Activated T-cell treated with anti-CD3 and anti-CD28 coated beads, Interleukin-2, amount 50 U/mL, for 1 hour (primary cell): ENCODE data around the gene KIRREL1.

Source experiments
- DNase-seq: peaks from one replicate; pipeline ENCODE4 v3.0.0-alpha.2; 2020

KIRREL1 gene

DNA sequence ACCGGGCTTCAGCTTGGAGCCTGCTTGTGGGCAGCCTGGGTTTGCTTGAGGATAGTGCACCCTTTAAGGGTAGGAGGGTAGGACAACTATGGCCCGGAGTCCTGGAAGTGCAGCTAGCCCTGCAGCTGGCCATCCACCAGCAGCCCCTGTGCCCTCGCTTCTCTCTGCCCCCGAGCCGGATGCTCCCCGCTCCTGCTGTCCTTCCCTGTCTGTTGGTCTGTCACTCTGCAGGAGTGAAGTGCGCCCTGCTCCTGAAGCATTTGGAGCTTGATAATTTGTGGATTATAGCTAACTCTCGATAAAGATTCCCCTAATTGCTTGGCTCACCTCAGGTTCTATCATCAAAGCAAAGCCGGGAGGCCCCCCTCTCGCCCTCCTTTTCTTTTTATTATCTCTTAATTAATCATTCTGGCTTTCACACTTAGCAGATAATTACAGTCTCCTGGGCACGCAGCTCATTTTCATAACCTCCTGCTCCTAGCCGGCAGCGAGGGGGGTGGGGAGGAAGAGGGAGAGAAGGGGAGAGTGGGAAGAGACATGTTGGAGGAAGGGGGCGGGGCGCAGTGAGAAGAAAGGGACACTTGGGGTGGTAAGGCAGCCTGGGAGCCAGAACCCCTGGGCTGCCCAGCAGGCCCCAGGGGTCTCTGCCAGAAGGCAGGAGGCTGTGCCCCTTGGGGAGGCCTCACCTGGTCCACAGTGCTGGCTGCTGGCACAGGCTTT, 14.4 kb downstream of the KIRREL1 start:
- no peak for DNase-seq

DNA sequence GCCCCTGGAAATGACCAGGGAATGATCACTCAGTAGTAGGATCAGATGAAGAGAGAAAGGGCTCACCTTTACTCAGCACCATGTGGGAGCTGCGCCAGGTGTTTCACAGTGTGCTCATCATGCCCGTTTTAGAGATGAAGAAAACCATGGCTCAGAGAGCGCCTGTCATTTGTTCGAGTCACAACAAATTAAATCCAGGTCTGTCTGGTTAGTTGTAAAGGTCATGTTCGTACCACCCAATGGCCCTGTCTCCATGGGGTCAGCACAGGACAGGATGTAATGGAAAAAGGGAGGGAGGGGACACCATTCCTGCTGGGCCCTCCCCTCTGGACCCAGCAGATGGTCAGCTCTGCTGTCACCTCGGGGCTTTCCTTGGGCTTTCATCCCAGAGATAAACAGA, 15.2 kb downstream of the KIRREL1 start:
- DNase-seq: no peak

DNA sequence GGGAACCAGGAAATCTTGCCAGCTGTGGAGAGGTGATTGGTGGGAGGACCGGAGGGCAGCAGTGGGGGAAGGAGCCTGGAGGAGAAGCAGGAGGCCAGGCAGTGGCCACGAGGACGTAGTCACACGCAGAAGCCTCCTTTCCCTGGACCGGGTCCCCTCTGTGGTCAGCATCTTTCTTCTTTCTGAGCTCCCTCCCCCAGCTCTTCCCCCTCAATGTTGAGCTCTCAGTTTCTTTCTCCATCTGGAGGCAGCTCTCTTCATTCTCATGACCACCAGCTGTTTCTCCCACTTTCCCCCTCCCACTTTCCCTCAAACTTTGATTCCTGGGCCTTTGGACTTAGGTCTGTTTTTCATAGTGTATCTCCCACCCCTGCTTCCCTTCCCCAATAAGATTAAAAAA, 18.3 kb downstream of the KIRREL1 start:
- DNase-seq: no peak

DNA sequence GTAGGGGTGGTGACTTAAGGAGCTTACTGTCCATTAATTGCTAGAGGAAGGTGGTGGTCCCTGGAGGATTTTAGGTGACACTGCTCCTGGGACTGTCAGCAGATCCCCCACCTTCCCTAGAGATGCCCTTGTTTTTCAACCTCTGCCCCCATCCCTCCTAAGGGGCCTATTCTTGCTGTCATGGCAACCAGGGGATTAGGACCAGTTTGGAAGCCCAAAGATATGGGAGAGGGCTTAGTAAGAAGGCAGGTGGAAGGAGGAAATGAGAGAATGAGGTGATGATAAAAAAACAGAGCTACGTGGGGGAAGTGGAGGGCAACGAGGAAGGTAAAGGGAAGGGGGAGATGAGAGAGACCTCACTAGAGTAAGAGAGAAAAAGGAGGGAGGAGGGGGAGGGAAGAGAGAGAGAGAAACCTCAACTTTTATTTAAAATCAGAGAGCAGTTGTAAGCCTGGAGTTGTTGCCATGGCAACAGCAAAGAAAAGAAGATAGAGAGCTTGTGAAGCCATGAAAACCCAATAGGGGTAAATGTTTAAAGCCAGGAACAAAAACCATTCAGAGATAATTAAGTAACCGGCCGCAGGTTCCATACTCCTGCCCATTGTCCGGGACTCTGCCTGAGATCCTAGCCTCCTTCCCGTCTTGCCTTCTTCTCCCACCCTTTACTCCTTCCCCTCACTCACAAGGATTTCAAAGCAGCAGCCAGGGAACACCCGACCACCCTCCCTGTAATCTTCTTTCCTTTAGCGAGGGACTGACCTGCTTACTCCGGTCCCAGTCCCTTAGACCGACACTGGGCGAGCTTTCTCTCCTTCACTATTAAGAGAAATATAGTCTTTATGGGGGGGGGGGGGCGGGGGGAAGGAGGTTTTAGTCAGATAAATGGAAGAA, 20.6 kb downstream of the KIRREL1 start:
- DNase-seq: no peak

DNA sequence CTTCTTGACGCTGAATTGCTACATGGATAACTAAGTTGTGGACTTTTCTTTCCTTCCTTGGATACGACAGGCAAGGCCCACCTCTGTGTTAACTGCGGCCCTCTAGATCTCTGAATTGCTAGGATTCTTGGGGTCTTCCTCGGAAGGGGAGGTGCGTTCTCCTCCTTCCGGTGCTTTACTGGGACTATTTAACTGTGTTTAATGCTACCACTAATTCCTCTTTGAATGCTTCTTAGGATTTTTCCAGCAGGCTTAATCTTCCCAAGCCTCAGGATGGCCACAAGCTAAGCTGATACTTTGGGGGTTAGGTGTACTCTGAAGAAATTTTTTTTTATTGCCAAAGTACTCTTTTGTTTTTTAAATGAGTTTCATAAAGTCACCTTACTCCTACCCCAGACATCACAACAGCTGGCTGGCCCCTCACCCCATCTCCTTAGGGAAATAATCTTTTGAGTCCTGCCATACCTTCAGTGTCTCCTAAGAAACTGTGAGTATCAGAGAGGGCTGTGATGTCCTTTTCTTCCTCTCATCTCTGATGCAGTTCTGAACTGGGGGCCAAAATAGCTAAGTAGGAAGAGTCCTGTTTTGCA, 21.4 kb downstream of the KIRREL1 start:
- DNase-seq: no peak

- no peak for DNase-seq
Observed at GRCh38 chr1:158016651-158017335, 23.3 kb downstream of the KIRREL1 start.

- DNase-seq: no peak
Observed at GRCh38 chr1:158017800-158018595, 24.6 kb downstream of the KIRREL1 start.

DNA sequence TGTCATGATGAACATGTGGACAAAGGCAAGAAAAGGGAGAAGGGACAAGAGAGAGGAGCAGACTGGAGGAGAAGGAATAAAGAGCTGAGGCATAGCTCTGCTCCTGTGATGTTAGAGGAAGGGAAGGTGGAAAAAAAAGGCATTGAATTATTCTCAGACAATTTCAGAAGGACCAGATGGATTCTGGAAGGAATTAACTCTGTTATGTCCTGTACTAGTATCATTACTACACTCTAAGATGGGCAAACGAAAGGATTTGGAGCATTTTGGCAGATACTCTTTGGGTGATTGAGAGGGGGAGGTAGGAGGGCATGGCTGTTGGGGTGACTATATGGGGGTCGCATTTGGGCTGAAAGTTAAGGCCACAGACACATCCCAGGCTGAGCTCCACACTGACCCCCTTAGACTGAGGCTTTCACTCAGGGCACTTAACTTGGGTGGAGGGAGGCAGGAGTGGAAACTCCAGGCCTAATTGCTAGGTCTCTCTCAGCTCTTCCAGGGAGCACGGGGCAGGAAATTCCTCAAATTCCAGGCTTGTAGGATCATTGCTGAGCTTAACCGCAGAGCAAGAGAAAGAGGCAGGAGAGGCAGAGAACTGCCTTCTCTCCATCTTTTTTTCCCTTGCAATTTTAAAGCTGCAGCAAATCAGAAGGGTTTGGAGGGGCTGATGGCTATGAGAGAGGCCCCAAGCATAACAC, 25.9 kb downstream of the KIRREL1 start:
- DNase-seq: no peak

DNA sequence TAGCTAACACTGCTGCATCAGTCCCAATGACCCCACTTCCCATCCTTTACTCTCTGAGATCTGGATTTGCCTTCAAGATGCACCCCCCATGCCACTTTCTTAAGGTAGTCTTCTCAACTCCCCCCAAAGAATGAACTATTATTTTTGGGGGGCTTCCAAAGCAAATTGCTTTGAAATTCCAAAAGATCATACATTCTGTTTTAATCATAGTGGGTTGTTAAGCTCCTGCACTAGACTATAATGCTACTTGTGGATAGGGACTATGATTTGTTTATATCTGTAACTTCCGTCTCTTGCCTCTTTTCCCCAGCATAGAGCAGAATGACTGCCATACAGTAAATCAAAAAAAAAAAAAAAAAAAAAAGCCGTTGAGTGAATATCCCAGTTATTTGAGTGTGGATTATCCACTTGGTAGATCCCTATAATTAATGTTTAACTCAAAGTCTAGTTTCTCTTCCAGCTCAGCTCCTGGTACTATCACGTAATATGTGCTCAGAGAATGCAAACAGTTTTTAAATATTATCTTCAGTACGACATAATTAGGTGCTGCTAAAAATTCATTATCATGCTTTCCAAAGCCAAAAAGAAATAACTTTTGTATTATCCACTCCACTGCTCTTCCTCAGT, 26.9 kb downstream of the KIRREL1 start:
- DNase-seq: no peak

DNA sequence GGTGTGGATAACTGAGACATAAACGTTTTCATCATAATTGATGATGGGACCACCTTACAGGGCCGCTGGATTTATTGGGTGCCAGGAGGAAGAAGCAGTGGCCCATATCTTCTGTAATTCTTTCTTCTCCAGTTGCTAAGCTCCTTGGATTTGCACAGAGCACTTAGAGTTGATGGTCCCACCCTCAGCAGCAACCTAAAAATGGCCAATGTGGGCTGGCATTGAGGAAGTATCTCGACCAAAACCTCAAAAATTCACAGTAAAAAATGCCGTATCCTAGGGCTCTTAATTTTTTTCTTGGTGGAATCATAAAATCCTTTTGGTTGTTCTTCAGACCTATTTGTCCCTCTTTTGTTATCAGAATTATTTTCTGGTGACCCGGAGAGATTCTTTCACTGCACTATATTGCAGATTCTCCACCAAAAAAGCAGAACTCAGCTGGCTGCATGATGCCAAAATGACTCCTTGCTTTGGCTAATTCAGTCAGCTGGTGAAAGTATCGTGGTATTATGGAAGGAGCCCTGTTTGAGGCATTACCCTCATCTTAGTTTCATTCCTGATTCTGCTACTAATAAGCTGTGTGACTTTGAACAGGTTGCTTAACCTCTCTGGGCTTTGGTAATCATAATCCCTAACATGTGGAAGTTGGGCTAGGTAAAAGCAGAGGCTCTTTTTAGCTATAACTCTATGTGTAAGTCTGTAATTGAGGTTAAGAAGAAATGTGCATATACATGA, 27.6 kb downstream of the KIRREL1 start:
- DNase-seq: no peak

GRCh38 chr1:158021721-158022120, 28.3 kb downstream of the KIRREL1 start:
- no peak for DNase-seq

GRCh38 chr1:158022554-158023312, 29.3 kb downstream of the KIRREL1 start:
- DNase-seq: no peak

GRCh38 chr1:158024737-158025136, 31.3 kb downstream of the KIRREL1 start:
- no peak for DNase-seq

GRCh38 chr1:158025576-158026230, 32.3 kb downstream of the KIRREL1 start:
- no peak for DNase-seq

DNA sequence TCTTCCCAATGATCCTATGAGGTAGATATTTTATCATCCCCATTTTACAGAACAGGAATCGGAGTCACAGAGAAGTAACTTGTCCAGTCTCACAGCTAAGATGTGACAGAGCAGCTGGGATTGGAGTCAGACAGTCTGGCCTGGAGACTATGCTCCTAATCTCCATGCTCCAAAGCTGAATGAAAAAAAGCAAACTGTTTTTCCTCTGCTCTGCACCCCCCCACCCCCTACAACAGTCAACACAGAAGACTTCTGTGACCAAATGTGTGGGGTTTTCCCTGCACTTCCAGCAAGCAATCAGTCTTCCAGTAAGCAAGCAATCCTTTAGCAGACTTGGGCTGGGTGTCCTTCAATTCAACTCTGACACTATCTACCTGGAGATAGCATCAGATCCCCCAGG, 33.2 kb downstream of the KIRREL1 start:
- DNase-seq: no peak

DNA sequence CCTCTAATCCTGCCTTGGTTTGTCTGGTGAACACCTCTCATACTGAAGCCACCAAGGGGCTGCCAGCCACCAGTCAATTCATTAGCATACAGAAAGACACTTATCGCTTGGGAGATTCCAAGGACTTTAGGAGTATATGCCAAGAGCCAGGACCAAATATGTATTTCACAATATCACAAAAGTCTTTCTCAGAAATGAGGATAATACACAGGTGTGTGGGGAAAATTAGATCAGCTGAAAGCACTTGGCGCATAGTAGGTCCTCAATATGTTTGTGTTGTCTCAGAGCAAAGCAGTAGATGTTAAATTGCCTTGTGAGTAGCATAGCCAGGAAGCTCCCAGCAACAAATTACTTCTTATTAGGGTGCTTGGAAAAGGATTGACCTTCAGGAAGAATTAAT, 34.1 kb downstream of the KIRREL1 start:
- DNase-seq: no peak

- DNase-seq: no peak
Observed at GRCh38 chr1:158028969-158029368, 35.5 kb downstream of the KIRREL1 start.

DNA sequence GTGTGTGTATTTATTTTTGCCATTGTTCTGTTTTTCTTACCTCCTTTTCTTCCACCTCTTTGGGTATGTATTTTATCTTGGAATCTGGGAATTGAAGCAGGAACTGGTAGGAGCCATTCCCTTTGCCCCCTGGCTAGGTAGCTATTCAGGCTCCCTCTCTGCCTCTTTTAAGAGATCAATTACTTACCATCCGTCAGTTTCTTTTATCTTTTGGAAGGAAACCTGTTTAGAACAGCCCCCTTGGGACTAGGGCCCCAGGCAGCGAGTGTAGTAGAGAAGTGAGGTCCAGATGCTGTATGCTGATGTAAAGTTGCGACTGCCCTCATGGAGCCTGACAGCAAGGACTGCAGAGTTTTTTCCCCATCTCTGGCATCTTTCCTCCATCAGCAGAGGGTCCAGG, 41.6 kb downstream of the KIRREL1 start:
- no peak for DNase-seq

DNA sequence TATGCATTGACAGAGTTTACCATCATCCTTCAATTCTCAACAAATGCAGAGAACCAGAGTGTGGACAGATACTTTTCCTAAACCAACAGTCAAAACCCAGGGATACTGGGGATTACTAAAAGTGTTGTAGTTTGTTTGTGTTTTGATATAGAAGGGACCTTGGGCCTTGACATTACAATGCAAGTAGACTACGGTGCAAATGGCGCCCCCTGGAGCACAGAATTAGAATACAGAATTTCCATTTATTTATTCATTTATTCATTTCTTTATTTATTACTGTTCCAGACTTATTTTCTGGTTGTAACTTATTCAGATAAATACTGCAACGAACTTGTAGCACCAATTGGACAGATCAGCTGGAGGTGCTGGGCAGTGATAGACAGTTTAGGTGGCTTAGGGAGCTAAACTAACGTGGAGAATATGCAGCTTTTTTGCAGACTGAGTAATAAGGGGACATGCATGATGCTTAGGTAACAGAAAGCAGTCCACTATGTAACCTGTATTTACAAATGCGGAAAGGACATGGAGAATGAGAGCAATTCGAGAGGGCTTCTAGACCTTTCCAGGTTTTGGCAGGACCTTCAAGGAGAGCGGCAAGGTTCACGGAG, 42.6 kb downstream of the KIRREL1 start:
- DNase-seq: no peak
